Colonic mucosa (tissue), 4 donors: ENCODE measurements around the gene C17orf50. TPM values are rescaled to one million over a fixed set of nuclear protein-coding genes. Genes with fewer than 3 reads are reported as not detected.

Source experiments
- DNase-seq: peaks from one replicate; pipeline ENCODE4 v3.0.0-alpha.2; 2020
- H3K27ac ChIP-seq: fragments of 200-600 bp; one replicate; pipeline ENCODE4 v1.8.0; 2021
- H3K27me3 ChIP-seq: fragments of 200-600 bp; one replicate; pipeline ENCODE4 v1.8.0; 2021
- H3K36me3 ChIP-seq: fragments of 200-600 bp; one replicate; pipeline ENCODE4 v1.8.0; 2021
- H3K4me1 ChIP-seq: fragments of 200-600 bp; one replicate; pipeline ENCODE4 v1.8.0; 2021; ENCODE audit warnings: mild to moderate bottlenecking
- H3K4me3 ChIP-seq: fragments of 200-600 bp; one replicate; pipeline ENCODE4 v1.8.0; 2021
- H3K9ac ChIP-seq, 2 donors: one replicate each; pipeline ENCODE4 v1.7.0; 2013; ENCODE audit warnings: control low read depth in 2 of 2, low read depth in 2 of 2, low read length in 2 of 2
- H3K9me3 ChIP-seq: fragments of 200-600 bp; one replicate; pipeline ENCODE4 v1.8.0; 2021
- CTCF ChIP-seq: fragments of 200-600 bp; IDR thresholded peaks from one replicate; pipeline ENCODE4 v1.8.0; 2022; ENCODE audit warnings: antibody characterized with exemption, mild to moderate bottlenecking
- intact Hi-C: fragments of 100-400 bp; cut with DNase I; formaldehyde crosslinking; loops from one replicate; pipeline ENCODE4 v1.14.1; 2022
- total RNA-seq, 2 donors: library from RNA; stranded (reverse); fragmentation: NEBNext Ultra II Directional in 1 of 2; extraction: Animal tissue kit (Norgen Biotek cat#: 25700) in 1 of 2; gene quantifications; one replicate each; pipeline ENCODE4 v1.2.1, GENCODE V29; 2021
- donor health status: healthy.
- donor health status: DM: no; HTN: no; CAD: no.
- donor health status: DM: no; HTN: no; CAD: no.

The C17orf50 gene
- total RNA-seq, 2 donors from 2014 or later = not detected

- no peaks in the 10 kb centered on the region for H3K9me3 ChIP-seq
- no peak overlapping the region for H3K27ac ChIP-seq
- peaks cover 3% of the 10 kb centered on the region for H3K4me1 ChIP-seq
- H3K9ac ChIP-seq = no peak overlapping the region
- no peak for TF ChIP-seq CTCF
- intact Hi-C loops = loop anchor here (5.0 kb wide), 1 partner anchor 133 kb away; no protein-coding TSS in a partner anchor
- no peaks in the 10 kb centered on the region for H3K36me3 ChIP-seq
- DNase-seq = no peak
- no peak overlapping the region for H3K4me3 ChIP-seq
- peaks cover 35% of the 10 kb centered on the region for H3K27me3 ChIP-seq
These were observed 15.4 kb upstream of the C17orf50 start for GRCh38 chr17:35745246-35745645.

- Histone ChIP-seq H3K9me3 (no peaks in the 10 kb centered on the region), H3K4me3 (no peak overlapping the region), H3K9ac (no peak overlapping the region), H3K27ac (no peak overlapping the region), H3K27me3 (peaks cover 35% of the 10 kb centered on the region), H3K36me3 (no peaks in the 10 kb centered on the region), H3K4me1 (peaks cover 3% of the 10 kb centered on the region)
- intact Hi-C loops = loop anchor here (2.0 to 5.0 kb wide), 2 partner anchors 134 to 435 kb away; no protein-coding TSS in a partner anchor
- no peak for DNase-seq
- no peak for TF ChIP-seq CTCF
These were observed 14.9 kb upstream of the C17orf50 start for GRCh38 chr17:35745749-35746320.

- peak; percentile 76 for DNase-seq
- H3K4me1 ChIP-seq = no peaks in the 10 kb centered on the region
- peak; percentile 87 for TF ChIP-seq CTCF
- no peak overlapping the region for H3K9ac ChIP-seq
- no peaks in the 10 kb centered on the region for H3K36me3 ChIP-seq
- no peak overlapping the region for H3K27ac ChIP-seq
- no peak overlapping the region for H3K4me3 ChIP-seq
- peaks cover 31% of the 10 kb centered on the region for H3K27me3 ChIP-seq
- intact Hi-C loops = loop anchor here (2.0 to 5.0 kb wide), 2 partner anchors 135 to 437 kb away; no protein-coding TSS in a partner anchor
- H3K9me3 ChIP-seq = no peaks in the 10 kb centered on the region
These were observed 13.1 kb upstream of the C17orf50 start for GRCh38 chr17:35747540-35748017.

- no peaks in the 10 kb centered on the region for H3K4me1 ChIP-seq
- no peak for TF ChIP-seq CTCF
- no peak overlapping the region for H3K4me3 ChIP-seq
- no peak overlapping the region for H3K27ac ChIP-seq
- no peak overlapping the region for H3K9ac ChIP-seq
- DNase-seq = no peak
- H3K36me3 ChIP-seq = no peaks in the 10 kb centered on the region
- H3K9me3 ChIP-seq = no peaks in the 10 kb centered on the region
- H3K27me3 ChIP-seq = peaks cover 31% of the 10 kb centered on the region
- intact Hi-C loops = loop anchor here (5.0 kb wide), 1 partner anchor 136 kb away; no protein-coding TSS in a partner anchor
These were observed 12.3 kb upstream of the C17orf50 start for GRCh38 chr17:35748341-35748841.

- no peaks in the 10 kb centered on the region for H3K4me1 ChIP-seq
- no peak overlapping the region for H3K27ac ChIP-seq
- DNase-seq = no peak
- H3K36me3 ChIP-seq = no peaks in the 10 kb centered on the region
- intact Hi-C loops = loop anchor here (5.0 kb wide), 1 partner anchor 137 kb away; no protein-coding TSS in a partner anchor
- H3K9ac ChIP-seq = no peak overlapping the region
- peaks cover 31% of the 10 kb centered on the region for H3K27me3 ChIP-seq
- H3K9me3 ChIP-seq = no peaks in the 10 kb centered on the region
- no peak for TF ChIP-seq CTCF
- H3K4me3 ChIP-seq = no peak overlapping the region
These were observed 11.7 kb upstream of the C17orf50 start for GRCh38 chr17:35748979-35749378.
